K562 (cell line): ENCODE measurements around the gene ITGA7. TPM values are rescaled to one million over a fixed set of nuclear protein-coding genes. Genes with fewer than 3 reads are reported as not detected.

Experiments
- CBFA2T2 ChIP-seq: fragments of 450-650 bp; conservative IDR thresholded peaks from 2 replicates; pipeline ENCODE4 v1.6.1; 2017; ENCODE audit warnings: mild to moderate bottlenecking
- FOXJ3 ChIP-seq: sonication (generic); formaldehyde crosslinking; IDR thresholded peaks from 2 replicates; pipeline ENCODE4 v1.4.0; 2020; ENCODE audit warnings: mild to moderate bottlenecking, missing genetic modification reagents
- GABPB1 ChIP-seq: sonication (generic); formaldehyde crosslinking; IDR thresholded peaks from 2 replicates; pipeline ENCODE4 v1.8.0; 2022; ENCODE audit warnings: mild to moderate bottlenecking, missing genetic modification reagents
- GTF2F1 ChIP-seq: IDR thresholded peaks from 2 replicates; pipeline ENCODE4 v1.6.1; 2011; ENCODE audit warnings: low read depth, low read length, improper control_type of control experiment
- HDAC3 ChIP-seq: fragments of 450-650 bp; IDR thresholded peaks from 2 replicates; pipeline ENCODE4 v1.6.1; 2018; ENCODE audit warnings: borderline replicate concordance, mild to moderate bottlenecking, moderate library complexity; ENCODE audit not compliant: partially characterized antibody
- ILF3 ChIP-seq: fragments of 450-650 bp; IDR thresholded peaks from 2 replicates; pipeline ENCODE4 v1.6.1; 2018; ENCODE audit warnings: antibody characterized with exemption, mild to moderate bottlenecking, moderate library complexity, borderline replicate concordance
- JUN ChIP-seq, 2 experiments: sonication (generic) in 1 of 2; formaldehyde crosslinking in 1 of 2; IDR thresholded peaks; 2 replicates each; pipeline versions ENCODE4 v1.6.1 to v1.8.0; 2012 to 2022; ENCODE audit warnings: borderline replicate concordance in 2 of 2, mild to moderate bottlenecking in 2 of 2, improper control_type of control experiment in 1 of 2, low read depth in 1 of 2, low read length in 1 of 2, missing genetic modification reagents in 1 of 2
- LARP7 ChIP-seq: fragments of 450-650 bp; IDR thresholded peaks from 2 replicates; pipeline ENCODE4 v1.6.1; 2016
- MCM7 ChIP-seq, 2 experiments: fragments of 450-650 bp; IDR thresholded peaks; 2 replicates each; pipeline ENCODE4 v1.6.1; 2016 to 2018
- NFE2 ChIP-seq: IDR thresholded peaks from 2 replicates; pipeline ENCODE4 v1.6.1; 2014; ENCODE audit warnings: antibody characterized with exemption, low read depth
- SMAD1 ChIP-seq: fragments of 150-350 bp; IDR thresholded peaks from 2 replicates; pipeline ENCODE4 v1.6.1; 2014; ENCODE audit warnings: low read length, low read depth; ENCODE audit not compliant: partially characterized antibody
- SMC3 ChIP-seq: conservative IDR thresholded peaks from 2 replicates; pipeline ENCODE4 v1.6.1; 2011; ENCODE audit warnings: low read depth, low read length, improper control_type of control experiment; ENCODE audit not compliant: insufficient read depth
- SRF ChIP-seq, 2 experiments: fragments of 250-450, 450-650 bp in 1 of 2; sonication (Bioruptor Pico) in 1 of 2; sonication (generic) in 1 of 2; formaldehyde crosslinking; IDR thresholded peaks; 2 replicates each; pipeline versions ENCODE4 v1.5.0 to v1.5.1; 2020 to 2022; ENCODE audit warnings: mild to moderate bottlenecking in 1 of 2, missing genetic modification reagents in 1 of 2
- THRAP3 ChIP-seq: fragments of 450-650 bp; IDR thresholded peaks from 2 replicates; pipeline ENCODE4 v1.6.1; 2016; ENCODE audit warnings: mild to moderate bottlenecking, inconsistent platforms, borderline replicate concordance
- ZBTB26 ChIP-seq: fragments of 450-650 bp; formaldehyde crosslinking; IDR thresholded peaks from 2 replicates; pipeline ENCODE4 v1.4.0; 2022; ENCODE audit warnings: missing genetic modification characterization
- ZC3H4 ChIP-seq: sonication (generic); formaldehyde crosslinking; IDR thresholded peaks from 2 replicates; pipeline ENCODE4 v1.9.0; 2021; ENCODE audit warnings: missing genetic modification reagents, borderline replicate concordance
- ZNF239 ChIP-seq: fragments of 250-450 bp; sonication (Bioruptor Pico); IDR thresholded peaks from 2 replicates; pipeline ENCODE4 v1.4.0; 2020; ENCODE audit warnings: mild to moderate bottlenecking
- ZNF57 ChIP-seq: fragments of 450-650 bp; formaldehyde crosslinking; IDR thresholded peaks from 2 replicates; pipeline ENCODE4 v1.4.0; 2020; ENCODE audit warnings: mild to moderate bottlenecking, moderate library complexity
- ZNF644 ChIP-seq: fragments of 200-800 bp; sonication (Bioruptor generic); IDR thresholded peaks from 2 replicates; pipeline ENCODE4 v1.6.1; 2016; ENCODE audit warnings: low read depth, missing genetic modification characterization, missing compliant biosample characterization
- ZNF766 ChIP-seq: fragments of 200-800 bp; sonication (Bioruptor generic); conservative IDR thresholded peaks from 2 replicates; pipeline ENCODE4 v1.6.1; 2016; ENCODE audit warnings: missing genetic modification characterization, missing compliant biosample characterization
- polyA plus RNA-seq, 8 experiments: library from polyadenylated mRNA; depleted of rRNA in 4 of 8; stranded (reverse) in 5 of 8; unstranded in 3 of 8; fragments of >200 nt; fragmentation: Nextera tagmentation in 2 of 8; fragmentation: Illumina TruSeq in 1 of 8; extraction: Ambion mirVana in 2 of 8; extraction: Trizol in 1 of 8; gene quantifications; 2 replicates each; pipeline versions ENCODE4 v1.2.1 to v1.2.3, GENCODE V29; 2011 to 2014; ENCODE audit warnings: inconsistent platforms in 1 of 8, missing spikeins in 1 of 8
- total RNA-seq, 7 experiments: library from RNA; depleted of rRNA in 6 of 7; stranded (reverse); fragments of >200 nt in 6 of 7; fragmentation: Illumina TruSeq in 2 of 7; extraction: Trizol in 2 of 7; gene quantifications; 2 replicates each; pipeline versions ENCODE4 v1.2.1 to v1.2.3, GENCODE V29; 2011 to 2021; ENCODE audit warnings: low replicate concordance in 1 of 7
- TF ChIP-seq, protein P1 (sequence below), 2 experiments: fragments of 450-650 bp; conservative IDR thresholded peaks; 2 replicates each; pipeline ENCODE4 v1.6.1; 2017; ENCODE audit warnings: mild to moderate bottlenecking in 2 of 2, moderate library complexity in 2 of 2
- TF ChIP-seq, protein P2 (sequence below): fragments of 250-450 bp; sonication (Bioruptor Pico); IDR thresholded peaks from 2 replicates; pipeline ENCODE4 v1.4.0; 2020; ENCODE audit warnings: mild to moderate bottlenecking, moderate library complexity
- TF ChIP-seq, protein P3 (sequence below): fragments of 250-450 bp; sonication (Bioruptor Pico); IDR thresholded peaks from 2 replicates; pipeline ENCODE4 v1.4.0; 2020; ENCODE audit warnings: mild to moderate bottlenecking

Gene ITGA7
- total and polyA plus RNA-seq, 9 of the 15 experiments (the other 6 are each of a cell fraction or from before 2014, with no cell fraction given) = 0.11 to 2.3 (median 0.56) TPM; not detected in 1

DNA sequence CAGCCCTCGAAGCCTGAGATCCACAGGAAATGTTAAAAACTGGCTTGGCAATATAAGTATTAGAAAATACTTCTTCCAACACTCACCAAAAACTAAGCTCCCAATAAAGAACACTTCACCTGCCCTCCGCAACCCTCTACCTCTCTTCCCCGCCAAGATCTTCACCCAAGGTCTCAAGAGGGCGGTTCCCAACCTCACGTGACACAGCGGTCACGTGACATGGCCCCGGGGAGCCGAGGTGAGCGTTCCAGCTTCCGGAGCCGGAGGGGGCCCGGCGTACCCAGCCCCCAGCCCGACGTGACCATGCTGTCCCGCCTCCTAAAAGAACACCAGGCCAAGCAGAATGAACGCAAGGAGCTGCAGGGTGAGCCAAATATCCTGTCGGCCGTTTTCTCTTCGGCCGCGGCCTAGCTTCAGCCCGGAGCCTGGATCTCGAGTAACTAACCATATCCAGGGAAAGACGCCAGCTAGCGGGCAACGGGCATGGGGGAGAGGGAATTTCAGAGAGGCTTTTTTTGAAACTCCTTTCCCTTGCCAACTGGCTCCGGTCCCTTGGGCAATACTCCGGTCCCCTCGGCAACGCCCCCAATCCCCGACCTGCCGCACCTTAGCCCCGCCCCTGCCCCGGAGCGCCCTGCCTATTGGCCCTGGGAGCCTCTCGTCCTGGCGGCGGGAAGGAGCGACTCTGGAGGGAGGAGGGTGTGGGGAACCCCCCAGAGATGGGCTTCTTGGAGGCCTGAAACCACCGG, 8.3 kb upstream of the ITGA7 start, which contains the start of gene BLOC1S1 (continued):
- TF ChIP-seq, protein P1, sequence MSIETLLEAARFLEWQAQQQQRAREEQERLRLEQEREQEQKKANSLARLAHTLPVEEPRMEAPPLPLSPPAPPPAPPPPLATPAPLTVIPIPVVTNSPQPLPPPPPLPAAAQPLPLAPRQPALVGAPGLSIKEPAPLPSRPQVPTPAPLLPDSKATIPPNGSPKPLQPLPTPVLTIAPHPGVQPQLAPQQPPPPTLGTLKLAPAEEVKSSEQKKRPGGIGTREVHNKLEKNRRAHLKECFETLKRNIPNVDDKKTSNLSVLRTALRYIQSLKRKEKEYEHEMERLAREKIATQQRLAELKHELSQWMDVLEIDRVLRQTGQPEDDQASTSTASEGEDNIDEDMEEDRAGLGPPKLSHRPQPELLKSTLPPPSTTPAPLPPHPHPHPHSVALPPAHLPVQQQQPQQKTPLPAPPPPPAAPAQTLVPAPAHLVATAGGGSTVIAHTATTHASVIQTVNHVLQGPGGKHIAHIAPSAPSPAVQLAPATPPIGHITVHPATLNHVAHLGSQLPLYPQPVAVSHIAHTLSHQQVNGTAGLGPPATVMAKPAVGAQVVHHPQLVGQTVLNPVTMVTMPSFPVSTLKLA (conservative IDR thresholded peaks at IDR 0.05) = peak; percentile 89 to 95
- peak; percentile 99 for TF ChIP-seq CBFA2T2
- TF ChIP-seq, protein P2, sequence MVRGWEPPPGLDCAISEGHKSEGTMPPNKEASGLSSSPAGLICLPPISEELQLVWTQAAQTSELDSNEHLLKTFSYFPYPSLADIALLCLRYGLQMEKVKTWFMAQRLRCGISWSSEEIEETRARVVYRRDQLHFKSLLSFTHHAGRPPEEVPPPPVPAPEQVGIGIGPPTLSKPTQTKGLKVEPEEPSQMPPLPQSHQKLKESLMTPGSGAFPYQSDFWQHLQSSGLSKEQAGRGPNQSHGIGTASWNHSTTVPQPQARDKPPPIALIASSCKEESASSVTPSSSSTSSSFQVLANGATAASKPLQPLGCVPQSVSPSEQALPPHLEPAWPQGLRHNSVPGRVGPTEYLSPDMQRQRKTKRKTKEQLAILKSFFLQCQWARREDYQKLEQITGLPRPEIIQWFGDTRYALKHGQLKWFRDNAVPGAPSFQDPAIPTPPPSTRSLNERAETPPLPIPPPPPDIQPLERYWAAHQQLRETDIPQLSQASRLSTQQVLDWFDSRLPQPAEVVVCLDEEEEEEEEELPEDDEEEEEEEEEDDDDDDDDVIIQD (CRISPR knock-in tag) = no peak
- TF ChIP-seq FOXJ3 (CRISPR knock-in tag) = no peak
- no peak for TF ChIP-seq NFE2
- TF ChIP-seq, protein P3, sequence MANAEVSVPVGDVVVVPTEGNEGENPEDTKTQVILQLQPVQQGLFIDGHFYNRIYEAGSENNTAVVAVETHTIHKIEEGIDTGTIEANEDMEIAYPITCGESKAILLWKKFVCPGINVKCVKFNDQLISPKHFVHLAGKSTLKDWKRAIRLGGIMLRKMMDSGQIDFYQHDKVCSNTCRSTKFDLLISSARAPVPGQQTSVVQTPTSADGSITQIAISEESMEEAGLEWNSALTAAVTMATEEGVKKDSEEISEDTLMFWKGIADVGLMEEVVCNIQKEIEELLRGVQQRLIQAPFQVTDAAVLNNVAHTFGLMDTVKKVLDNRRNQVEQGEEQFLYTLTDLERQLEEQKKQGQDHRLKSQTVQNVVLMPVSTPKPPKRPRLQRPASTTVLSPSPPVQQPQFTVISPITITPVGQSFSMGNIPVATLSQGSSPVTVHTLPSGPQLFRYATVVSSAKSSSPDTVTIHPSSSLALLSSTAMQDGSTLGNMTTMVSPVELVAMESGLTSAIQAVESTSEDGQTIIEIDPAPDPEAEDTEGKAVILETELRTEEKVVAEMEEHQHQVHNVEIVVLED = peak; percentile 55; the same call in 1 of the 2 replicates
- peak; percentile 71; the same call in 1 of the 2 replicates for TF ChIP-seq ZNF766 (CRISPR knock-in tag)
- no peak for TF ChIP-seq MCM7 (IDR thresholded peaks at IDR 0.05)
- no peak for TF ChIP-seq ZBTB26 (CRISPR knock-in tag)
- TF ChIP-seq ZNF644 (tag) = no peak
- no peak for TF ChIP-seq ZNF239 (CRISPR knock-in tag)
- no peak for TF ChIP-seq LARP7
- TF ChIP-seq THRAP3 = no peak
- TF ChIP-seq ILF3 = no peak
- no peak for TF ChIP-seq GTF2F1
- no peak for TF ChIP-seq SMC3
- peak; percentile 37; the same call in 1 of the 2 replicates for TF ChIP-seq JUN (IDR thresholded peaks at IDR 0.05; ENCODE audit: borderline replicate concordance, low read depth, low read length)
- TF ChIP-seq JUN (CRISPR knock-in tag; IDR thresholded peaks at IDR 0.05; ENCODE audit: borderline replicate concordance) = no peak
- no peak for TF ChIP-seq SRF (CRISPR knock-in tag; IDR thresholded peaks at IDR 0.05)
- peak; percentile 87; the same call in 1 of the 2 replicates for TF ChIP-seq GABPB1 (CRISPR knock-in tag)
- TF ChIP-seq ZC3H4 (CRISPR knock-in tag) = no peak
- TF ChIP-seq ZNF57 (CRISPR knock-in tag) = no peak
- TF ChIP-seq HDAC3 = no peak
- peak; percentile 16 for TF ChIP-seq SMAD1
